ENCODE measurements around the gene NFIC.

NFIC gene

DNA sequence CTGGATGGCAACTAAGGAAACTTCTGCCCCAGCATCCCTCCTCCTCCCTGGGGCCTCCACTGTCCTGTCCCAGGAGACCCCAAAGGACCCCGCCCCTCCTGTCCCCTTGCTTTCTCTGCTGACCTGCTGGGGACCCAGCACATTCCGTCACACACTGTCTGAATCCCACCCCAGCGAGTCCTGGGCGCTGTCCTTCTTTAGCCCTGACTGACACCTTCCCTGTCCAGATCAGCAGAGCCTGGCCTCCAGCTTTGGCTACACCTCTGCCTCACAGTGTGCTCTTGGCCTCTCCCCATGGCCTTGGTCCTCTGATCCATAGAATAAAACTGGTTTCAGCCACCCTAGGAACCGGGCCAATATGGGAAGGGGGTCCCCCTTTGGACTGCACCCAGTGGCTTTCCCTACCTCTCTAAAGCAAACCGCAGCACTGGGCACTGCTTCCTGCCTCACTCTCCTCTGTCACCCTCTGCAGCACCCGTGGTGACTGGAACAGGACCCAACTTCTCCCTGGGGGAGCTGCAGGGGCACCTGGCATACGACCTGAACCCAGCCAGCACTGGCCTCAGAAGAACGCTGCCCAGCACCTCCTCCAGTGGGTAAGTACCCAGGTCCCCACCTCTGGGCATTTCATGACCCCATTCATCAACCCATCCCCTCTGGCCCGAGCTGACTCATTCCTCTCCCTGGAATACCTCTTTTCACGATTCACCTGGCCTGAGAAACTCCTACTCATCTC is 67.6 kb downstream of the NFIC start:
- DNase-seq (ENCODE audit: low spot score), result no peak
- peak overlapping the region; percentile 57 to 92 for H3K27ac ChIP-seq
- TF ChIP-seq, protein P1, sequence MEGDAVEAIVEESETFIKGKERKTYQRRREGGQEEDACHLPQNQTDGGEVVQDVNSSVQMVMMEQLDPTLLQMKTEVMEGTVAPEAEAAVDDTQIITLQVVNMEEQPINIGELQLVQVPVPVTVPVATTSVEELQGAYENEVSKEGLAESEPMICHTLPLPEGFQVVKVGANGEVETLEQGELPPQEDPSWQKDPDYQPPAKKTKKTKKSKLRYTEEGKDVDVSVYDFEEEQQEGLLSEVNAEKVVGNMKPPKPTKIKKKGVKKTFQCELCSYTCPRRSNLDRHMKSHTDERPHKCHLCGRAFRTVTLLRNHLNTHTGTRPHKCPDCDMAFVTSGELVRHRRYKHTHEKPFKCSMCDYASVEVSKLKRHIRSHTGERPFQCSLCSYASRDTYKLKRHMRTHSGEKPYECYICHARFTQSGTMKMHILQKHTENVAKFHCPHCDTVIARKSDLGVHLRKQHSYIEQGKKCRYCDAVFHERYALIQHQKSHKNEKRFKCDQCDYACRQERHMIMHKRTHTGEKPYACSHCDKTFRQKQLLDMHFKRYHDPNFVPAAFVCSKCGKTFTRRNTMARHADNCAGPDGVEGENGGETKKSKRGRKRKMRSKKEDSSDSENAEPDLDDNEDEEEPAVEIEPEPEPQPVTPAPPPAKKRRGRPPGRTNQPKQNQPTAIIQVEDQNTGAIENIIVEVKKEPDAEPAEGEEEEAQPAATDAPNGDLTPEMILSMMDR (IDR thresholded peaks at IDR 0.05), result no peak
- peak overlapping the region; percentile 69 for H3K4me3 ChIP-seq

DNA sequence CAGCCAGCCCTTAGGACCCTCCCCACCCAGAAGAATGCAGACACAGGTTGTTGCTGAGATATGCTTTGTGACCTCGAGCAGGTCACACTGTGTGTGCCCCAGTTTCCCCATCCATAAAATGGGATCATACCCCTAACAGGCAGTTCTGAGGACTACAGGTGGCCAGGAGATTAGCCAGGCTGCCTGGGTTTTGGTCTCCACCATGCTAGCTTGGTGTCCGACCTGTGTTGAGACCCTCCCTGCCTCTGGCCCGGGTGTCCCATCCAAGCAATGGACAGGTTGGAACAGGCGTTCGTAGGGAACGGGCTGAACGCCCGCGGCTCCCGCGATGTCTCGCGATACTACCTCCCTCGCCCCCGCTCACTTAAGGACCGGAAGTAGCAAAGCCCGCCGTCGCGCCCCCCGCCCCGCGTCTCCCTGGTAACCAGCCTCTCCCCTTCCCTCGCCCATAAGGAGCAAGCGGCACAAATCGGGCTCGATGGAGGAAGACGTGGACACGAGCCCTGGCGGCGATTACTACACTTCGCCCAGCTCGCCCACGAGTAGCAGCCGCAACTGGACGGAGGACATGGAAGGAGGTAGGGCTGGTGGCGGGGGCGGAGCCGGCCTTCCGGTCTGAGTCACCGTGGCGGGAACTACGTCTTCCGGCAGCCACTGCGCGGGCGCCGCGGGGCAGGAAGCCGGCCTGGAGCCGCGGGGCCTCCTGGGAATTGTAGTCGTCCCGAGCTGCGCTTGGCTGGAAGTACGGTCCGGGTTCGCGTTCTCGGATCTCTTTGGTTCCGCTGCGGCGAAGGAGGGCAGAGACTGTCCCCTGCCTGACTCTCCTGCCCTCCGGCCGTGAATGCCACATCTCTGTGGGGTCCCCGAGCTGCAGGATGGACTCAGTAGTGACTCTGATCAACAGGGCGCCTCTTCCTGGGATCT is 68.5 kb downstream of the NFIC start:
- peak; percentile 97 for DNase-seq (ENCODE audit: low spot score)
- H3K4me3 ChIP-seq, result peak overlapping the region; percentile 69
- TF ChIP-seq, protein P1 (IDR thresholded peaks at IDR 0.05), result no peak
- H3K27ac ChIP-seq, result peak overlapping the region; percentile 57 to 92

DNA sequence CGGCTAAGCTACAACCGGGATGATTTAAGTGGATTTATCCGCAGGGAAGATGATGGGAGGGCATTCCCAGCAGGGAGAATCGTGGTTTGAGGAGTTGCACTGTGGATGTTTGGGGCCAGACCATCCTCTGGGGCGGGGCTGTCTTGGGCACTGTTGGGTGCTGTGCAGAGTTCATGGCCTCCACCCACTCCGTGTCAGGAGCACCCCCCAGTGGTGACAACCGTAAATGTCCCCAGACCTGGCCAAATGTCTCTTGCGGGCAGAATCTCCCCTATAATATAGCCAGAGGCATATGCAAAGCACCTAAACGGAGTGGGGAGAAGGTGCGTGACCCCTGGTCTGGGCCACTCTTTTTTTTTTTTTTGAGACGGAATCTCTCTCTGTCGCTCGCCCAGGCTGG is 73.7 kb downstream of the NFIC start:
- H3K27ac ChIP-seq, result peak overlapping the region in 1 of 2 donors; percentile 28
- no peak for DNase-seq (ENCODE audit: low spot score)
- TF ChIP-seq, protein P1 (IDR thresholded peaks at IDR 0.05), result no peak
- H3K4me3 ChIP-seq, result no peak overlapping the region

DNA sequence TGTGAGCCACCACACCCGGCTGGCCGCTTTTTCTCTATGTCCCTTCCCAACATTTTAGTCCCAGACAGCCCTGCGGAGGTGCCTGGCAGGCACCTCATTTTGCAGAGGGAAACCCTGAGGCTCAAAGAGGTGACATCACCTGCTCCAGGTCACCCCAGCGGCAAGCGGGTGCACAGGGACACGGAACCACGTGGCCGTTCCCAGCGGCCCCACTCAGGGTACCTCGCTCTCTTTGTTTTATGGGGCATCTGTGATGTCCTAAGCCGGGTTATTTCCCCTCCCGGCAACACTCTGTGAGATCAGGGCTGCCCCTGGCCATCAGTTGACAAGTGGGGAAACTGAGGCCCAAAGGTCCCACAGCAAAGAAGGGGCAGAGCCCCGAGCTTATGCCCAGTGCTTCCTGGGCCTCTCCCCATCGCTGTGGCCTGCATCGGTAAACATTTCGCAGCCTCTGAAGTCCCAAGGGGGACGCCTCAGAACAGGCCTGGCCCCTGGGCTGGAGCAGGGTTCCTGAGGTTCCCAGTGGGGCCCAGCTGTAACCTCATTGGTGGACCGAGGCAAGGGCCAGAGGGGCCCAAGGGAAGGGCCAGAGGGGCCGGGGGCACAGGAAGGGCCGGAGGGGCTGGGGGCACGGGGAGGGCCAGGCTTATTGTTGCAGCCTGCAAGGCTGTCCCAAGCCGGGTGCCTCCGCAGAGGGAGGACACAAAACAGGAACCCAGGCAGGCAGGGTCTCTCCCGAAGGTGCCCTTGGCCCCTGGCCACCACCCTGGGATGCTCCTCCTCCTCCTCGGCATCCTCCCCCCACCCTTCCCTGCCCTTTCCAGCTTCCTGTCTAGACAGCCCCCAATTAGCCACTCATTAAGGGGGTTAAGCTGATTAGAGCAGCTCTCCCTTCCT is 75.0 kb downstream of the NFIC start:
- no peak overlapping the region for H3K4me3 ChIP-seq
- no peak for DNase-seq (ENCODE audit: low spot score)
- H3K27ac ChIP-seq, result peak overlapping the region in 1 of 2 donors; percentile 28
- TF ChIP-seq, protein P1 (IDR thresholded peaks at IDR 0.05), result no peak

DNA sequence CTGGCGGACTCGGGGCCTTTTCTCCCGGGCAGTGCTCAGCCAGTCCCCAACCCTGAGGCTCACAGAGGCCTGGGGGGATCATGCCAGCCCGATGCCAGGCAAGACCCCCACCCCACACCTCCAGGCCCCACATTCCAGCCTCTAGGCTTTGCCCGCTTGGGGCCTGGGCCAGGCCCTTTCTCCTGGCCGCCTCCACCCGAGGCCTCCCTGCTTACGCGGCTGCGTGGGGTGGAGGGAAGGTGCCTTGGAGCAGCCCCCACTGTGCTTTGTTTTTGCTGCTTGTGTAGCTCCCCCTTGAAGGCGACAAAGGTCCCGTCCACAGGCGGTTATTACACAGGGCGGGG is 75.6 kb downstream of the NFIC start:
- no peak for DNase-seq (ENCODE audit: low spot score)
- TF ChIP-seq, protein P1 (IDR thresholded peaks at IDR 0.05), result no peak
- peak overlapping the region in 1 of 2 donors; percentile 28 for H3K27ac ChIP-seq

DNA sequence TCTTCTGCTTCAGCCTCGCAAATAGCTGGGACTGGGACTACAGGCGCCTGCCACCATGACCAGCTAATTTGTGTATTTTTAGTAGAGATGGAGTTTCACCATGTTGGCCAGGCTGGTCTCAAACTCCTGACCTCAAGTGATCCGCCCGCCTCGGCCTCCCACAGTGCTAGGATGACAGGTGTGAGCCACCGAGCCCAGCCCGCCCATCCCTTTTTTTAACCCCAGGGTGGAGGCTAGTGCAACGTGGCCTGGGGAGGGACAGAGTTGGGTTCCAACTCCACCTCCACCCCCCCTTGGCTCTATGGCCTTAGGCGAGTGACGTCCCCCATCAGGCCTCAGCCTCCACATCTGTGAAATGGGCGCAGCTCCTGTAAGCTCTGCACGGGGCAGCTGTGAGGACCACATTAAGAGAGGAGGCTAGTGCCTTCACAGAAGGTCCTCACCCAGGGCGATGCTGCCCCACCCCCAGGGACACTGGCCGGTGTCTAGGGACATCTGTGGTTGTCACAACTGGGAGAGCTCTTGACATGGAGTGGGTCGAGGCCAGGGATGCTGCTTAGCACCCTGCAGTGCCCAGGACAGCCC is 76.2 kb downstream of the NFIC start:
- Histone ChIP-seq H3K27ac (peak overlapping the region in 1 of 2 donors; percentile 67), H3K4me3 (no peak overlapping the region)
- no peak for DNase-seq (ENCODE audit: low spot score)
- TF ChIP-seq, protein P1 (IDR thresholded peaks at IDR 0.05), result no peak

More for the DNA sequence above, 75.6 kb downstream of the NFIC start:
- H3K4me3 ChIP-seq, result no peak overlapping the region
